HG03095 (cell line): ENCODE data around the gene GRM8.
A peak's percentile ranks its signal among the peaks of the same experiment; 100 is the strongest.

Experiments
- ATAC-seq: cut with Tn5 transposase; IDR thresholded peaks from one replicate; pipeline ENCODE4 v1.9.1; 2021; ENCODE audit warnings: moderate library complexity; ENCODE audit not compliant: unreplicated experiment

The GRM8 gene

GRCh38 chr7:126750207-126750911, 502.4 kb downstream of the GRM8 start:
- no peak for ATAC-seq

DNA sequence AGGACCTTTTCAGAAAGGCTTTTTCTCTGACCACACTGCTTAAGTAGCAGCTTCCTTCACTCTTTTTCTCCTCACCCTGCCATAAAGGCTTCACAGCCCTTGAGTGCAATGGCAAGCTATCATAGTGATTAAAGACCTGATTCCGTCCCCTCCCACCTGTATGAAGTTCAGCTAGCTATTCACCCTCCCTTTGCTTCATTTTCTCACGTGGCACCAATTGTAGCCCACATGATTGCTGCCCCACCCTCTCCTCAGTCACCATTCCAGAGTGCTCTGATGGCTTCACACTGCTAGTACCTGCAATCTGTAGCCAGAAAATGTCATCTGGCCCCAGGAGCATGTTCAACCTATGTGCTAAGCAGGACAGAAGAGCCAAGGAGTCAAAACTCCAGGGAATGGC, 523.8 kb downstream of the GRM8 start:
- ATAC-seq, result no peak

DNA sequence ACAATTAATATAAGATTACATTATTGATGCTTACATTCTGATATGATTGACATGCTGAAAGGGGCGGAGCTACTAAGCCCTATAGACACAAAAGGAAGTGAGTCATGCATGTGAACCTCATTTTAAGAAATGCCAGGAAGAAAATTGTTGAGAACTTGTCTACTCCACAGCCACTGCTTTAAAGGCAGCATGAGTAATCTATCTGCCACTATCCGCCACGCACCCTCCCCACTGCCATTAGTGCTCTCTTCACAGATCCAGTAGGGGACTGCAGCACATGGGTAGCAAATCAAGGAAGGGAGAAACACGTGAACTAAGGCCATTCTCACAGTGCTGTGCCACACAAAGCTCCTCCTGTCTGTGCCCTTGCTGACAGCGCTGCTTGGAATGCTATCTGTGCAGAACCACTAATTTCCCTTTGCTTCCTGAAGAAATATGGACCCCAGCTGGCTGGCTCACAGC, 524.8 kb downstream of the GRM8 start:
- no peak for ATAC-seq

GRCh38 chr7:126723966-126724544, 528.7 kb downstream of the GRM8 start:
- no peak for ATAC-seq

DNA sequence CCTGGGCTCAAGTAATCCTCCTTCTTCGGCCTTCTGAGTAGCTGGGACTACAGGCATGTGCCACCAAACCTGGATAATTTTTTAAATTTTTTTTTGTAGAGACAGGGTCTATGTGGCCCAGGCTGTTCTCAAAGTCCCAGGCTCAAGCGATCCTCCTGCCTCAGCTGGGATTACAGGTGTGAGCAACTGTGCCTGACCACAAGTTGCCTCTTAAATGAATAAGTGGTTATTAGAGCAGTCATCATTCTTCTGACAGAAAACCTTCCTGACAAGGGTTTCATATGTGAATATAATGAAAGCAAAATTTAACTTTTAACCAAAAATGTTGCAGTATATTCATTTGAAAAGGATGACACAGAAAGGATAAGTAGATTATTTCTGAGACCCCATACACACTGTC, 532.5 kb downstream of the GRM8 start:
- ATAC-seq, result peak; percentile 87

DNA sequence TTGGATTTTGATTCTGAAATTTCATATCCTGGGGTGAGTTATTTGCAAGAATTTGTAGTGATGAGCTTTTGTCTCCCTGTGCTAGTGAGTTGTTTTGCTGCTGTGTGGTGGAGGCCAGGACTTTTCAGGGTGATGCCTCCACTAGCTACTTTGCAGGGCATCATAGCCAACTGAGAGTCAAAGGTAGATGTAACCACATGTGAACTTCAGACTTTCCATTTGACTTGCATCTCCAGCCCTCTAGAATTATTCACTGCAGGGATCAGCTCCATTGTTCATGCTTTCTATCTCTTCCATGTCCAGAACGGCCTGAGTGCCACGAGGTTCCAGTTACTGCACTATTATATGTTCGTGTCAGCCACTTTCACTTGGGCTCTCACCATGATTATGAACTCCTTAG, 534.3 kb downstream of the GRM8 start:
- ATAC-seq, result no peak

DNA sequence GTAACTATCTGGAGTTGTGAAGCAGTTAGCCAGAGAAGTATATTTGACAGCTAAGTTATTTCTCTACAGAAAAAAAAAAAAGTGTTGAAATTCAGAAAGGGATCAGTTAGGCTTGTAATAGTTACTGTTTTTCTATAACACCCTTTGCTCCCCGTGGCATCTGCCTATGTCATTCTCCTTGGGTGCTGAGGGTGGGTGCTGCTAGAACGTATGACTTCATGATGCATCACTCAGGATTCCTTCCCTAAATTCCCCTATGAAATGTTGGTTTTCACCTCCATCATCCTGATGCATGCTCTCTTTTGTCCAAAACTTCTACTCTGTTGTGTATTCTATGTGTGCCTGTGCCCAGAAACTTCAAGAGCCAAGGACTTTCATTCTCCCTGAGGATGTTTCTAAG, 536.4 kb downstream of the GRM8 start:
- ATAC-seq, result no peak

GRCh38 chr7:126715076-126715475, 537.7 kb downstream of the GRM8 start:
- no peak for ATAC-seq

DNA sequence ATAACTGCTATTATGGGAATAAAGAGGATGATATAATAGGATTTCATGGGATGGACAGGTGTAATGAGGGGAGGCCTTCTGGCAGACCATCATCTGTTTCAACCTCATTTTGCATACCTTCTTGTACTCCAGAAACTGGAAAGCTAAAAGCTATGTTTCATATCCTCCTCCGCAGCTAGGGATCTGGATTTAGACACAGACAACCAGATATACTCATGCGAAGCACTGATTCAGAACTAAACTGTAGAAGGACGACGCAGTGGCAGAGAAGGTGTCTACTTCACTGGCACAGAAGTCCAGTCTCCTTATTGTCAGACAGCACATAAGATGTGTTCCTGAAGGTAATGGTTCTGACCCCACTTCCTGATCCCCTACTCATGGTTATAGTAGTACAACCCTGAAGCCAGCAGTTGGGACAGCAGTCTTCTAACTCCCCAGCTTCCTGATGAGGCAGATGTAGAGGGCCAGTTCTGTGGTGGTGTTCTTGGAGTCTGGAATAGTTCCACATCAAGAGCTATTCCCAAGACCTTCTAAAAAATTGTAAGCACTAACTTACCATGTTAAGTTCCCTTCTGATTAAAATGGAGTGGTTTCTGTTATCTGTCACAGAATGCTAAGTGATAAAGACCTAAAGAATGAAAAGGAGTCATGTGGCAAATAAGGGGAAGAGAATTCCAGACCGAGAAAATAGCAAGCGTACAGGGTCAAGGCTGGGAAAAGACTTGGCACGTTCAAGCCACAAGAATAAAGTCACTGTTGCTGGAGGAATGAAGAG, 550.3 kb downstream of the GRM8 start:
- ATAC-seq, result peak; percentile 59

- ATAC-seq, result peak; percentile 83
These were observed 551.7 kb downstream of the GRM8 start for GRCh38 chr7:126700807-126701604.

DNA sequence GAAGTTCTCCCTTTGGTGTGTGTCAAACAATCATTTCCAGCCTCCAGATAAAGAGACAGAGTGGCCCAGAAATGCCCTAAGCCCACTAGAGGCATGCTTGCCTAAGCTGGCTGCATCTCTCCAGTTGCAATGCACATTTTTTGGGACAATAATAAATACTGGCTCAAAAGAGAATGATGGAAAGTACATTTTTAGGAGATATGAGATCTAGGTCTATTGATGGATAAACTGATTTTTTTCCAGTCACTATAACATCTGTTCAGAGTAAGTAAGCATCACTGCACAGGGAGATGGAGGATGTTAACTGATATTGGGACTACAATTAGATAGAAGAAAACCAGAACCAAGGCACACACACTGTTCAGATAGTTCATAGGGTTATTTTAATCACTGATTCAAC, 553.0 kb downstream of the GRM8 start:
- no peak for ATAC-seq

- no peak for ATAC-seq
These were observed 553.8 kb downstream of the GRM8 start for GRCh38 chr7:126698909-126699308.

- ATAC-seq, result no peak
These were observed 554.3 kb downstream of the GRM8 start for GRCh38 chr7:126698446-126698845.

GRCh38 chr7:126696256-126697038, 556.3 kb downstream of the GRM8 start:
- ATAC-seq, result peak; percentile 46

- no peak for ATAC-seq
These were observed 561.6 kb downstream of the GRM8 start for GRCh38 chr7:126690848-126691751.

DNA sequence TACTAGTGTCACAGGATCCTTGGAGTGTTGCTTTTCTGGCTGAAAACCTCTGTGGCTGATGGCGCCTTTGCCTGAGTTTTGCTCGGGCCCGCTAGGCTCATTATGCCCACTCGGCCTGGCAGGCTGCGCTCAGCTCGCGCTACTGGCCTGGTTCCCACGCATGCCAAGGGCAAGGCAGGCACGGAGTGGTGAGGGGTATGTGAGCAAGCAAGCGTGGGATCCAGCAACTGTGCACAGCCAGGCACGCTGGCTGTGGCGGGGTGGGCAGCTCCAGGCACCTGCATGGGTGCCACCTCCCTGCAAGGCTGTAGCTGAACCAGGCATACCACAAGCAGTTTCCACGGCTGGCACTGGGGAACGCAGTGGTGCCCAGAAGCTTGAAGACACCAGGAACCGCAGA, 562.6 kb downstream of the GRM8 start:
- no peak for ATAC-seq

- no peak for ATAC-seq
These were observed 563.7 kb downstream of the GRM8 start for GRCh38 chr7:126689037-126689436.

- ATAC-seq, result no peak
These were observed 566.3 kb downstream of the GRM8 start for GRCh38 chr7:126686474-126686873.

DNA sequence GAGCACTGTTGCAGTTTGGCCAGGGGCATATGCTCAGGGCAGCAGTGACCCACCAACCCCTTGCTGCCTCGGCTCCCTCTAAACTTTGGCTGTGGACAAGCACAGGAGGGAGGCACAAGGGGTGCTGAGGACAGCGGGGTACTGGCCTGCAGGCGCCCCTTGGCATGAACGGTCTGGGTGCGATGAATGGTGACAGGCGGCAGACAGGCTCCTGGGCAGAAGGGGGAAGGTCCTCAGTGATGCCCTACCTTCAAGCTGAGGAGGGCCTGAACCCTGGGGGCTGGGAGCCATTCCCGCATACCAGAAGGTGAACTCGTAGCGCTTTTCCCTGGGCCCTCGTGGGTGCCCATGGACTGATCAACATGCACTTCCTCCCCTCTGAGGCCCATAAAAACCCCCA, 567.1 kb downstream of the GRM8 start:
- ATAC-seq, result no peak
